ENCODE measurements around the gene SLC6A16.

DNA sequence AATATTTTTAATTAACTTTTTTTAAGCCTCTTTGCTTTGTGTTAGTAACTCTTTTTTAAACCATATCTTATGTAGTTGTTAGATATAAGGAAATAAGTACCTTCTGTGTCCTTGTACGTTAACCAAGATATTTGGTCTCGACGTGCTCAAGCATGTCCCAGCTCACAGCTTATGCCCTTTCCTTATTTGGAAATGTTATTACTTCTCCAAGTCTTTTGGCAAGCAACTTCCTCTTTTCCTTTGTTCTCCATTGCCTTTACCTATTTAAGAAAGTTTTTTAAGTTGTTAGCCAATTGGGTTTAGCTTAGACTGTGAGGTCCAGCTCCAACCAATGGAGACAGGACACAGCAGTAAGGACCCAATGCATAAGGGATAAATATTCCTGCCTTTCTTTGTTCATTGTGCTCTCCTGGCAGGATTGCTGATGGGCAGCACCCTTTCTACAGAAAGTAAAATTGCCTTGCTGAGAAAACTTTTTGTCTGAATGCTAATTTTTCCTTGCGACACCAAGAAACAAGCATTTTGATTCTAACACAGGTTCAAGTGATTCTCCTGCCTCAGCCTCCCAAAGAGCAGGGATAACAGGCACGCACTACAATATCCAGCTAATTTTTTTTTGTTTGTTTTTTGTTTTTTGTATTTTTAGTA is 43.8 kb upstream of the SLC6A16 start:
- TF ChIP-seq POLR2A (IDR thresholded peaks at IDR 0.05) (no peak), CTCF (IDR thresholded peaks at IDR 0.05) (no peak)
